Spinal cord (tissue), 10 donors: ENCODE data around the gene CNTNAP4. TPM values are rescaled to one million over a fixed set of nuclear protein-coding genes. Genes with fewer than 3 reads are reported as not detected.

Experiments
- DNase-seq, 6 donors: peaks; one replicate each; pipeline versions ENCODE4 v3.0.0 to v3.0.0-alpha.2; 2013 to 2015; ENCODE audit warnings: low spot score in 6 of 6, low read depth in 4 of 6
- H3K27ac ChIP-seq: one replicate; pipeline ENCODE4 v1.5.1; 2013; ENCODE audit warnings: low read depth, low read length, control low read depth
- H3K27me3 ChIP-seq: one replicate; pipeline ENCODE4 v1.6.1; 2013; ENCODE audit warnings: low read length; ENCODE audit not compliant: control insufficient read depth, insufficient read depth
- H3K36me3 ChIP-seq: one replicate; pipeline ENCODE4 v1.6.1; 2013; ENCODE audit warnings: low read length; ENCODE audit not compliant: control insufficient read depth, insufficient read depth
- H3K4me1 ChIP-seq: one replicate; pipeline ENCODE4 v1.6.1; 2013; ENCODE audit warnings: low read length; ENCODE audit not compliant: control insufficient read depth, insufficient read depth
- H3K4me3 ChIP-seq: one replicate; pipeline ENCODE4 v1.5.1; 2013; ENCODE audit warnings: low read depth, low read length, control low read depth
- H3K9me3 ChIP-seq: one replicate; pipeline ENCODE4 v1.6.1; 2013; ENCODE audit warnings: low read length; ENCODE audit not compliant: control insufficient read depth, insufficient read depth
- WGBS: methylation state at CpG from one replicate; pipeline ENCODE4 v1.1.5; 2013; ENCODE audit warnings: missing lambda C conversion rate; ENCODE audit not compliant: insufficient coverage; 5-methylcytosine and 5-hydroxymethylcytosine counted together
- polyA plus RNA-seq, 2 donors: library from polyadenylated mRNA; unstranded; fragments of 120-200 nt; gene quantifications; one replicate each; pipeline ENCODE4 v1.2.1, GENCODE V29; 2013; ENCODE audit not compliant: insufficient read length in 2 of 2
- total RNA-seq, 2 donors: library from RNA; depleted of rRNA in 1 of 2; stranded (reverse); fragments of 120-200 nt in 1 of 2; fragments of >200 nt in 1 of 2; gene quantifications; one replicate each; pipeline versions ENCODE4 v1.2.3 to v1.2.4, GENCODE V29; 2013 to 2014
- donor health status: healthy.

The CNTNAP4 gene
- total and polyA plus RNA-seq, 4 donors = 17.3 to 56.0 (median 42.0) TPM

- Histone ChIP-seq H3K4me1 (no peaks in the 10 kb centered on the region), H3K27me3 (no peaks in the 10 kb centered on the region), H3K4me3 (no peak overlapping the region), H3K9me3 (no peaks in the 10 kb centered on the region), H3K27ac (no peak overlapping the region), H3K36me3 (no peaks in the 10 kb centered on the region)
- DNase-seq = no peak
- 100% methylated on average over 2 of the region's 5 CpGs for WGBS
Measured at GRCh38 chr16:76488065-76488417, 210.8 kb downstream of the CNTNAP4 start.

- Histone ChIP-seq H3K36me3 (no peaks in the 10 kb centered on the region), H3K4me1 (no peaks in the 10 kb centered on the region), H3K4me3 (no peak overlapping the region), H3K27ac (no peak overlapping the region), H3K27me3 (no peaks in the 10 kb centered on the region), H3K9me3 (no peaks in the 10 kb centered on the region)
- 47% methylated on average over 3 of the region's 3 CpGs for WGBS
- peak in 3 of 6 donors; percentile 23 to 72 (median 38) for DNase-seq
Measured at GRCh38 chr16:76490036-76490639, 212.9 kb downstream of the CNTNAP4 start.

GRCh38 chr16:76500006-76500405, 222.8 kb downstream of the CNTNAP4 start:
- Histone ChIP-seq H3K27ac (no peak overlapping the region), H3K4me3 (no peak overlapping the region), H3K36me3 (no peaks in the 10 kb centered on the region), H3K4me1 (no peaks in the 10 kb centered on the region), H3K9me3 (no peaks in the 10 kb centered on the region), H3K27me3 (no peaks in the 10 kb centered on the region)
- no peak for DNase-seq
- WGBS = 86% methylated on average over 7 of the region's 21 CpGs

- no peak for DNase-seq
- H3K4me3 ChIP-seq = no peak overlapping the region
- WGBS = 80% methylated on average over 2 of the region's 8 CpGs
- H3K4me1 ChIP-seq = no peaks in the 10 kb centered on the region
- no peaks in the 10 kb centered on the region for H3K27me3 ChIP-seq
- H3K9me3 ChIP-seq = no peaks in the 10 kb centered on the region
- H3K27ac ChIP-seq = no peak overlapping the region
- H3K36me3 ChIP-seq = no peaks in the 10 kb centered on the region
Measured at GRCh38 chr16:76502063-76502462, 224.9 kb downstream of the CNTNAP4 start.

- no peak for DNase-seq
- Histone ChIP-seq H3K27ac (no peak overlapping the region), H3K27me3 (no peaks in the 10 kb centered on the region), H3K9me3 (no peaks in the 10 kb centered on the region), H3K4me1 (no peaks in the 10 kb centered on the region), H3K36me3 (no peaks in the 10 kb centered on the region), H3K4me3 (no peak overlapping the region)
- WGBS = no CpG with 5 or more reads among the region's 3 CpGs
Measured at GRCh38 chr16:76502555-76502954, 225.4 kb downstream of the CNTNAP4 start.

- DNase-seq = no peak
- Histone ChIP-seq H3K4me3 (no peak overlapping the region), H3K9me3 (no peaks in the 10 kb centered on the region), H3K36me3 (no peaks in the 10 kb centered on the region), H3K4me1 (no peaks in the 10 kb centered on the region), H3K27me3 (no peaks in the 10 kb centered on the region), H3K27ac (no peak overlapping the region)
Measured at GRCh38 chr16:76503091-76503490, 225.9 kb downstream of the CNTNAP4 start.

GRCh38 chr16:76511203-76511602, 234.0 kb downstream of the CNTNAP4 start:
- Histone ChIP-seq H3K27ac (no peak overlapping the region), H3K36me3 (no peaks in the 10 kb centered on the region), H3K27me3 (no peaks in the 10 kb centered on the region), H3K9me3 (no peaks in the 10 kb centered on the region), H3K4me3 (no peak overlapping the region), H3K4me1 (no peaks in the 10 kb centered on the region)
- no CpG with 5 or more reads among the region's 3 CpGs for WGBS
- DNase-seq = no peak

- Histone ChIP-seq H3K27me3 (no peaks in the 10 kb centered on the region), H3K36me3 (no peaks in the 10 kb centered on the region), H3K4me1 (no peaks in the 10 kb centered on the region), H3K27ac (no peak overlapping the region), H3K9me3 (no peaks in the 10 kb centered on the region), H3K4me3 (no peak overlapping the region)
- 56% methylated on average over 1 of the region's 1 CpG for WGBS
- no peak for DNase-seq
Measured at GRCh38 chr16:76518781-76519180, 241.6 kb downstream of the CNTNAP4 start.

GRCh38 chr16:76524356-76524755, 247.2 kb downstream of the CNTNAP4 start:
- no peak overlapping the region for H3K27ac ChIP-seq
- H3K36me3 ChIP-seq = no peaks in the 10 kb centered on the region
- H3K9me3 ChIP-seq = no peaks in the 10 kb centered on the region
- no peak for DNase-seq
- WGBS = 71% methylated on average over 1 of the region's 2 CpGs
- H3K27me3 ChIP-seq = no peaks in the 10 kb centered on the region
- no peaks in the 10 kb centered on the region for H3K4me1 ChIP-seq
- H3K4me3 ChIP-seq = no peak overlapping the region

GRCh38 chr16:76524769-76525168, 247.6 kb downstream of the CNTNAP4 start:
- H3K27me3 ChIP-seq = no peaks in the 10 kb centered on the region
- no peak for DNase-seq
- no peak overlapping the region for H3K27ac ChIP-seq
- H3K9me3 ChIP-seq = no peaks in the 10 kb centered on the region
- H3K4me3 ChIP-seq = no peak overlapping the region
- H3K4me1 ChIP-seq = no peaks in the 10 kb centered on the region
- no peaks in the 10 kb centered on the region for H3K36me3 ChIP-seq
